K562 (cell line): ENCODE data around the gene HOXD12. TPM values are rescaled to one million over a fixed set of nuclear protein-coding genes. Genes with fewer than 3 reads are reported as not detected.

ENCODE experiments used
- E4F1 ChIP-seq: fragments of 250-450 bp; sonication (Bioruptor Pico); IDR thresholded peaks from 2 replicates; pipeline ENCODE4 v1.5.0; 2021; ENCODE audit warnings: mild to moderate bottlenecking, borderline replicate concordance
- MITF ChIP-seq: IDR thresholded peaks from 2 replicates; pipeline ENCODE4 v1.6.1; 2014; ENCODE audit warnings: antibody characterized with exemption
- NFXL1 ChIP-seq: fragments of 450-650 bp; formaldehyde crosslinking; IDR thresholded peaks from 2 replicates; pipeline ENCODE4 v1.4.0; 2021; ENCODE audit warnings: mild to moderate bottlenecking
- NR2F6 ChIP-seq: fragments of 450-650 bp; formaldehyde crosslinking; IDR thresholded peaks from 2 replicates; pipeline ENCODE4 v1.4.0; 2020; ENCODE audit warnings: mild to moderate bottlenecking
- RFX1 ChIP-seq: fragments of 450-650 bp; IDR thresholded peaks from 2 replicates; pipeline ENCODE4 v1.6.1; 2016; ENCODE audit warnings: mild to moderate bottlenecking, moderate library complexity
- polyA plus RNA-seq, 8 experiments: library from polyadenylated mRNA; depleted of rRNA in 4 of 8; stranded (reverse) in 5 of 8; unstranded in 3 of 8; fragments of >200 nt; fragmentation: Nextera tagmentation in 2 of 8; fragmentation: Illumina TruSeq in 1 of 8; extraction: Ambion mirVana in 2 of 8; extraction: Trizol in 1 of 8; gene quantifications; 2 replicates each; pipeline versions ENCODE4 v1.2.1 to v1.2.3, GENCODE V29; 2011 to 2014; ENCODE audit warnings: inconsistent platforms in 1 of 8, missing spikeins in 1 of 8
- total RNA-seq, 7 experiments: library from RNA; depleted of rRNA in 6 of 7; stranded (reverse); fragments of >200 nt in 6 of 7; fragmentation: Illumina TruSeq in 2 of 7; extraction: Trizol in 2 of 7; gene quantifications; 2 replicates each; pipeline versions ENCODE4 v1.2.1 to v1.2.3, GENCODE V29; 2011 to 2021; ENCODE audit warnings: low replicate concordance in 1 of 7

HOXD12 gene
- total and polyA plus RNA-seq, 9 of the 15 experiments (the other 6 are each of a cell fraction or from before 2014, with no cell fraction given): not detected

- TF ChIP-seq NFXL1 (CRISPR knock-in tag) (no peak), E4F1 (no peak), RFX1 (0 out of 2 replicates have a peak, but pooled peaks have one; percentile 9), MITF (0 out of 2 replicates have a peak, but pooled peaks have one; percentile 28), NR2F6 (no peak)
These were observed 30.8 kb downstream of the HOXD12 start (continued) for GRCh38 chr2:176130147-176130956.
